ENCODE data around the gene DIDO1.
A peak's percentile ranks its signal among the peaks of the same experiment; 100 is the strongest.
"Not testable (repeated sequence)": the region's sequence is repeated elsewhere in the genome, so short reads cannot be mapped to it uniquely, and the experiment has no call there.

DIDO1 gene

DNA sequence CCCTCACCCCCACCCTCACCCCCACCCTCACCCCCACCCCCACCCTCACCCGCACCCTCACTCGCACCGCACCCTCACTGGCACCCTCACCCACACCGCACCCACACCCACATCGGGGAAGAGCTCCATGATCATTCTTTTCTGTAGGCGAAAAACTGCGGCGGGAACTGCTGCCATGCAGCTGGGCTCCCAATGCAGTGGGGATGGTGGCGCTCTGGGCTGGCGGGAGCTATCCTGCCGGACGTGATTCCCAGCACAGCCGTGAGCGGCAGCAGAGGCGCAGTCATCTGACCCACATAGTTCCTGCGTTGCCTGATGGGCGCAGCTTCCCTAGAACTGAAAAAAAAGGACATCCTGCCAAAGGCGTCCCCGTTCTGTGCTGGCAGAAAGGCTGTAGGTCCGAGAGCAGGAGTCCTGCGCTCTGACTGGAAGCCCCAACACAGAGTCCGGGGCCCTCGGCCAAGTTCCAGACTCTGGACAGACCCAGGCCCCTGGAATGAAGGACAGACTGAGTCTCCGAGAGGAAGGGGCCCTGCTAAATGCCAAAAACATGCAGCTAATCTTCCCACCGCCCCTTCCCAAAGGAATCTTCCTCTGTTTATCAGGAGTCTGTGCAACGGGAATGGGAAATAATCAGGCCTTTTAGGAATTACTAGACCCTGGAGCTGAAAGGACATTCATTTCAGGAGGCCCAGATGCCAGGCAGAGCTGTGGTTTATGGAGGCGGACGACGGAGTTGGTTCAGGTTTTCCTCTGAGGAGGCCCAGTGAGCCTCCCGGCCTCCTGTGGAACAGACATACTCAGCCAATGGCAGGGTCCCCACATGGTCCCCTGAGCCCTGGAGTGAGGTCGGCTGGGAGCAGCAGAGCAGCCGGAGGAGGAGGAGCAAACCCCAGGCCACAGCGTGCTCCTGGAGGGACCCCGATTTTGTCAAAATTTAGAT lies 50.6 kb downstream of the DIDO1 start:
- no peak for DNase-seq

DNA sequence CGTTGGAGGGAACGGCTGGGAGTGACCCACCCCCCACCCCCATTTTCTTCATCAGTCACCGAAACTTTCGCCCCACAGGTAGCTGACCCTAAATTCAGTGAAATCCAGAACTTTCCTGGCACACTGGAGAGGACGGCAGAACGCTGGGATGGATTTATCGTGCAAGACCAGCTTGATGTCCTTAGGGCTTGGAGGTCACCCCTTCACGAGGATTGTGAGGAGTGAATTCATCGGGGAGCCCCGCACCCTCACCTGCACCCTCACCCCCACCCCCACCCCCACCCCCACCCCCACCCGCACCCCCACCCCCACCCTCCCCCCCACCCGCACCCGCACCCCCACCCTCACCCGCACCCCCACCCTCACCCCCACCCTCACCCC lies 51.4 kb downstream of the DIDO1 start:
- no peak for DNase-seq

DNA sequence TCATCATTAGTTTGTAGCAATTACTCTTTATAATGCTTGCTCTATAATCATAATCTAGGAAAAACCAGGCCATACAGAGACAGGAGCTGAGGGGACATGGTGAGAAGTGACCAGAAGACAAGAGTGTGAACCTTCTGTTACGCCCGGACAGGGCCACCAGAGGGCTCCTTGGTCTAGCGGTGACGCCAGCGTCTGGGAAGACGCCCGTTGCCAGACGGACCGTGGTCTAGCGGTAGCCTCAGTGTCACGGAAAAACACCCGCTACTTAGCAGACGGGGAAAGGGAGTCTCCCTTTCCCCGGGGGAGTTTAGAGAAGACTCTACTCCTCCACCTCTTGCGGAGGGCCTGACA lies 52.6 kb downstream of the DIDO1 start:
- DNase-seq: peak; percentile 34

DNA sequence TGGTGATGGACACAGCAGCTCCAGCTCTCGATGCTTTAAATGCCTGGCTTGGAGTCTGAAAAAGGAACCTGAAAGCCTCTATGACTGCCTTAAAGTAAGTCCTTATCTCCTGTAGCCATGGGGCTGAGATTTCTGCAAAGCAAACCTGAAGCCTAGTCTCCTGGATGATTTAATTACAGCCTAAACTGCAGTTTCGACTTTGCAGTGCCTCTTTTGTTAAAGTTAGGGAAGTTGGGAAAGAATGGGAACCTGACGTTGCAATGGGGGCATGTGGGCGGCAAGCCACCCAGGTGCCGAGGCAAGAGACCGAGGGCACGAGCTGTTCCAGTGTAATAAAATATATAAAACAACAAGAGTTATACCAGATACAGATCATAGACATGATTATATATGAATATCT lies 53.0 kb downstream of the DIDO1 start:
- DNase-seq: no peak

DNA sequence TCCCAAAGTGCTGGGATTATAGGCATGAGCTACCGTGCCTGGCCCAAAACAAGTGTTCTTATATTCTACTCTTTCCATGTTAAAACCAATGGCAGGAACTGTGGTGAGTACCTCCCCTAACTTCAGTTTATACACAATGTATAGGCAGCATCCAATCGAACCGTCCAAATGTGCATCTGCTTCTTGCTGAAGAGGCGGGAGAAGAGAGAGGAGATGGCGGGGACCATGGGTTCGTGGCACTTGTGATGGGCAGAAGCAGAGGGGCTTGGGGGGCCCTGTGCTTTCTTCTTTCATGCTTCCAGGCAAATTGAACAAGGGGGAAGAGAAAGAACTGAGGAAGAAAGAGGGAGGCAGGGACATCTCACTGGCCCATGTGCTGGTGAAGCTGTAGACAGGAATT lies 53.4 kb downstream of the DIDO1 start:
- DNase-seq: no peak

DNA sequence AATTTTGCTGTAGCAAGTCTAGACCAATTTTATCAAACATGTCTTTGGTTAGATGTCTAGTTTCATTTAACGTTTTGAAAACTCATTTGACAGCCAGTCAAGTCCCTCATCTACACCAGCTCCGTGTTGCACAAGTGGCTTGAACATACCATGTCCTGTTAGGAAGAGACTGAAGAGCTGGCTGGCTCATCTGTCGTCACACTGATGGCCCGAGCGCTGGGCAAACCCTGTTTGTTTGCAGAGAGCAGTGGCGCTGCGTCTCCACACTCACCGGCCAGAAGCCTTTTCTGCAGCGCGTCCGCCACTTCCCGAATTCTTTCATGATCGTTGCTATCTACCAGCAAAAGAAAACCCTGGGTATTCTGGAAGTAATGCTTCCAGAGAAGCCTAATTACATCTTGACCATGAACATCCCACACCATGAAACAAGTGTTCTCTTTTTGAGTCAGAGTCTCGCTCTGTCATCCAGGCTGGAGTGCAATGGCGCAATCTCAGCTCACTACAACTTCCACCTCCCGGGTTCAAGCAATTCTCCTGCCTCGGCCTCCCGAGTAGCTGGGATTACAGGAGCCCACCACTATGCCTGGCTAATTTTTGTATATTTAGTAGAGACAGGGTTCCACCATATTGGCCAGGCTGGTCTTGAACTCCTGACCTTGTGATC lies 54.0 kb downstream of the DIDO1 start:
- no peak for DNase-seq

DNA sequence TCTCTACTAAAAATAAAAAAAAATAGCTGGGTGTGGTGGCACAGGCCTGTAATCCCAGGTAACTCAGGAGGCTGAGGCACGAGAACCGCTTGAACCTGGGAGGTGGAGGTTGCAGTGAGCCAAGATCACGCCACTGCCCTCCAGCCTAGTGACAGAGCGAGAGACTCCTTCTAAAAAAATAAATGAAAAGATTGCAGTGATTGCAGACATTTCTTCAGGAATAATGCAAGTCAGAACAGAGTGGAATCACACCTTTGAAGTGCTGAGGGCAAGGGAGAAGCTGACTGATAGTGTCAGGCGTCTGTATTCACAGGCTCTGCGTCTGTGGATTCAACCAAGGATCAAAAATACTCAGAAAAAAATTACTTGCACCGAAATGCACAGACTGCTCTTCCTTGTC lies 62.1 kb downstream of the DIDO1 start:
- DNase-seq: no peak

DNA sequence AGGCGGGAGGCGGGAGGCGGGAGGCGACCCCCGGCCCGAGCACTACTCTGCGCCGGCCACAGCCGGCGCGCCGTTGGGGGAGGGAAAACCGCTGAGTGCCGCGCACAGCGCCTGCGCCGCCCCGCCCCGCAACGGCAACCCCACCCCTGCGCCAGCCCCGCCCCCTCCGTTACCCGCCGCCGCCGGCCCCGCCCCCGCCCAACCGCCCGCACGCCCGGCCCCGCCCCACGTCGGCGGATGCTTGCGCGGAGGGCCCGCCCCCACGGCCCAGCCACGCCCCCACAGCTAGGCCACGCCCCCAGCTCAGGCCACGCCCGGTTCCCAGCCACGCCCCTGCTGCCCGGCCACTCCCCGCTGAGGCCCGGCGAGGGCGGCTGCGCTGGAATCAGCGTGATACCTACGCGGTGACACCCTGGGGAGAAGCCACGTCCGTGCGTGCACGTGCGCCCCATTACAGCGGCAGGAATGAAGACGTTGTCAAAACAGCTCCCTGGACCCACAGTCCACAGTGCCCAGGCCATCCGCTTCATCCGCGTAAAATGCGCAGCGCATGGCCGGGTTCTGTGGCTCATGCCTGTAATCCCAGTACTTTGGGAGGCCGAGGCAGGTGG lies 64.5 kb downstream of the DIDO1 start, which contains the start of gene TCFL5:
Gene TCFL5, minus strand, starts transcription at position 97 of the 611 bp plus-strand sequence. CDS start 152 bp downstream, outside the sequence.
- peak; percentile 92 for DNase-seq

DNA sequence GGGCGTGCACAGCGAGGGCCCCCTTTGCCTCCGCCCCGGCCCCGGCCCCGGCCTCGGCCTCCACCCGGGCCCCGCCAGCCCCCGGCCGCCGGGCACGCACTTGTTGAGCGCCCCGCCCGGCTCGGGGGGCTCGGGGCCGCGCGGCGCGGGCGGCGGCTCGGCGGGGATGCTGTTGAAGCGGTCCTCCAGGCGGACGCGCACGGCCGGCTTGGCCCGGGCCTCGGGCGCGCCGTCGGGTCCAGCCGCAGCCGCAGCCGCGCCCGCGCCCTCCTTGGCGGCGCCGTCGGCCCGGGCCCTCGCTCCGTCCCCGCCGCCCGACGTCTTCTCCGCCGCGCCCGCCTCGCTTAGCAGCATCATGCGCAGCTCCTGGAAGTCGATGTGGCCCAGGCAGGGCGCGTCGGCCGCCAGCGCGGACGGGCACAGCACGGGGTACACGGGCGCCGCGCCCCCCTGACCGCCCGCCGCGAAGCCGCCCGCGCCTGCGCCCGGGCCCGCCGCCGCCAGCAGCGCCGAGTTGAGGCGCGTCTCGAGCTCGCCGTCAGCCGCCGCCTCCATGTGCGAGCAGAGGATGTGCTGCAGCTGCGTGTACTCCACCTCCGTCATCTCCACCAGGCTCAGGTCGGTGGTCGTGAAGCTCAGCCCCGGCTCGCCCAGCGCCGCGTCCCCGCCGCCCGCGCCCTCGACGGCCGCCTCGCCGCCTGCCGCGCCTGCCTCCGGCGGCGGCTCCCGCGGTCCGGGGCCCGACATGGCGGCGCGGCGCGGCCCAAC lies 65.2 kb downstream of the DIDO1 start:
- DNase-seq: peak; percentile 36

DNA sequence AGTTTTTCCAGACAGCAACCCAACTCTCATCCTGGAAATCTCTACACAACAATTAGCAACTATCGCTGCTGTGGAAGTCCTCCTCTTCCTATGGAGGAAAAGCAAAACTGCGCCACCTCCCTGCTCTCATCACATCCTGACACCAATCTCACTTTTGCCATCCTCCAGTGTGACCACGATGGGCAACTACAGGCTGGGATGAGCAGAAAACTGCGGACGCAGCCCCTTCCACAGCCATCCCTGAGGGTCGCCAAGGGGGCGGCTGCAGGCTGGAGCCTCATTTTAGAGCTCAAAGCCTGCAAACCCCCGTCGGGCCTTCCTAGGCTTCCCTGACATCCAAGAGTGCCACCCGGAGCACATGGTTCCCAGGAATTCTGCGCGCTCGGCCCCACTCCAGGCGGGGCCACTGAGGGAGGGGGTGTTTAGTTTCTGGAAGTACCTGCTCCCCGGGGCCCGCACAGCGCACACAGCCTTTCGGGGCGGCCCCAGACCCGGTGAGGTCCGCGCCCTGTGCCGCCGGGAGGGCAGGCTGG lies 65.8 kb downstream of the DIDO1 start:
- no peak for DNase-seq

DNA sequence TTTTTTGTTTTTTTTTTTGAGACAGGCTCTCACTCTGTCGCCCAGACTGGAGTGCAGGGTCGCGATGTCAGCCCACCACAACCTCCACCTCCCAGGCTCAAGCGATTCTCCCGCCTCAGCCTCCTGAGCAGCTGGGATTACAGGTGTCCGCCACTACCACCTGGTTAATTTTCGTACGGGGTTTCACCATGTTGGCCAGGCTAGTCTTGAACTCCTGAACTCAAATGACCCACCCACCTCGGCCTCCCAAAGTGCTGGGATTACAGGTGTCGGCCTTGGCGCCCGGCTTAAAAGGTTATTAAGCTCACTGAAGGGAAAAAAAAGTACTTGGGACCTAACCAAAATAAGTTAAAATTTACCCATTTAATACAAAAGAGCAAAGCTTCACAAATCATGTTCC lies 66.6 kb downstream of the DIDO1 start:
- DNase-seq: no peak

DNA sequence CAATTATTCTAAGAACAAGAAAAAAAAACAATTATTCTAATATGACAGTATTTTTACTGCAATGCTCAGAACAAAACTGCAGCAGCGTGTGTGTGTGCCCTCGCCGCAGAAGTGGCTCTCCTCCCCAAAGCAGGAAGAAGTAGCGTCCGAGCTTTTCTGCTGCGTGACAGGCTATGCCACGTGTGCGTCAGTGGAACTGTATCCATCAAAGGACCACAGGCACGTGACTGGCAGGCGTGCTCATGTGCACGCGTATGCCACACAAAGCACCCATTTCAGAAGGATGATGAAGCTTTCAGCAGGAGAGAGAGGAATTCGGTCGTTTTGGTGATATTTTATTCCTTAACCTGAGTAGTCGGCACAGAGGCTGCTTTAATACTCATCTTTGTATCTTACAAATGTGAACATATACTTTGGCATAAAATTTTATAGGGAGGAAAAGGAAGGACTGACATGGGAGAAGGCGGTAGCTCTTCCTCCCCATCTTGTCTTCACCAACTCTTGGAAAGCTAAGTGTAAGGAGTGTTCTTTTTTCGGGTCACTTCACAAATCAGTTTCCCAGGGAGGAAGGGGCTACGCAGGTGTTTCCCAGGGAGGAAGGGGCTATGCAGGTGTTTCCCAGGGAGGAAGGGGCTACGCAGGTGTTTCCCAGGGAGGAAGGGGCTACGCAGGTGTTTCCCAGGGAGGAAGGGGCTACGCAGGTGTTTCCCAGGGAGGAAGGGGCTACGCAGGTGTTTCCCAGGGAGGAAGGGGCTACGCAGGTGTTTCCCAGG lies 68.1 kb downstream of the DIDO1 start:
- DNase-seq: no peak

DNA sequence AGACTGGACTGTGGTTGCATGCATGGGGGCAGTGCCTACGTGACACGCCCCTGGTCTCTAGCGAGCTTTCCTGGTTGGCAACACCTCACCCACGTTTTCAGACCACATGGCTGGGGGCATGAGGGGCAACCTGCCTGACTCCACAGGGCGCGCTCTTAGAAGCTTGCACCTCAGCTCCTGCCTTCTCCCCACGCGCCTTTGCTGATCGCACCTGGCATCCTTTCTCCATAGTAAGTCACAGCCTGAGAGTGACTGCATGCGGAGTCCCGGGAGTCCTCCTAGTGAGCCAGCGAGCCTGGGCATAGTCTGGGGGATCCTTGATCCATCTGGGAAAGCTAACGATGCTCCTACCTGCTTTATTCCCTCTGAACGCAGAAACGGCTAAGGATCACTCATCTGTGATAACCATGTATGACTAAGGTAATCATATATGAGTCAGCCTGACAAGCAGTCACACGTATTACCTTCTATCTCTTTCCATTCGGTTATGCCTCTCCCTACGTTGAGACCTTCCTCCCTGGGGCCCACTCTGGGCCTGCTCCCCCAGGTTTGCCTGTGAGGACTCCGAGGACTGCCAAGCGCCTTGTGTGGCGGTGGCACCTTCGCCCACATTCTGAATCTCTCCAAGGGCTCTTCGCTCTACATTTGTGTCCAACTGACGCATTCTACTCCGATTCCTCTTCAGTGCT lies 69.2 kb downstream of the DIDO1 start:
- DNase-seq: no peak

DNA sequence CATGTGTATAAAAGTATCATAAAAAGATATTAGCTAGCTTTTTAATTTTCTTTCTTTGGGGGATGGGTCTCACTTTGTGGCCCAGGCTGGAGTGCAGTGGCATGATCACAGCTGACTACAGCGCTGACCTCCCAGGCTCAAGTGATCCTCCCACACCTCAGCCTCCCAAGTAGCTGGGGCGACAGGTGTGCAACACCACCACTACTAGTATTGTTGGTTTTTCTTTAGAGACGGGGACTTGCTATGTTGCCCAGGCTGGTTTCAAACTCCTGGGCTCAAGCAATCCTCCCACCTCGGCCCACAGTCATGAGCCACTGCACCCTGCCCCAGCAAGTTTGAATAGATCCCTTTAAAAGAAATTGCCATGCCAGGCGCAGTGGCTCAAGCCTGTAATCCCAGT lies 71.2 kb downstream of the DIDO1 start:
- DNase-seq: no peak

DNA sequence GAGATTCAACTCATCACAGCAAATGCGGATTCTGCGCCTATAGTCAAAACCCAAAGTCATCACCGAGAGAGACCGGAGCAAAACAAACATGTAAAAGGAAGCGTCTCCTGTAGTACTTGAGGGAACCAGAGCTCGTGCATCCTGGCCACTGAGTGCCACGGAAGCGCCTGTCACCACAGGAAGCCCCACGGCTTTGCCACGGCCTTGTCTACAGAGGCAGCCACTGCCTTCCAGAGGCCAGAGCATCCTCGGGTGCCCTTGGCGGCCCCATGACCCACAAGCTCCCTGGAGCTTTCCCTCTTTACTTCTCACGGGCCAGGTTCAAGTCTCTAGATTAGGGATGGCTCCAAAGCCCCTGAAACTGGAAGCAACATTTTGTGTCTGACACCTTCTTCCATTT lies 72.2 kb downstream of the DIDO1 start:
- no peak for DNase-seq

DNA sequence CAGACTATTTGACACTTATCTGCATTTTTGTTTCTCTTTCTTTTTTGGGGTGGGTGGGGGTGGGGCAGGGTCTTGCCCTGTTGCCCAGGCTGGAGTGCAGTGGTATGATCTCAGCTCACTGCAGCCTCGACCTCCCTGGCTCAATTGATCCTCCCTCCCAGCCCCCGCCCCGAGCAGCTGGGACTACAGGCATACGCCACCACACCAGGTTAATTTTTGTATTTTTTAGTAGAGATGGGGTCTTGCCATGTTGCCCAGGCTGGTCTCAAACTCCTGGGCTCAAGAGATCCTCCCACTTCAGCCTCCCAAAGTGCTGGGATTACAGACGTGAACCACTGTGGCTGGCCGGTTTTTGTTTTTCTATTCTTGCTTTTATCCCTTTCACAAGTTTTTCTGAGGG lies 73.0 kb downstream of the DIDO1 start:
- DNase-seq: not testable (repeated sequence)

DNA sequence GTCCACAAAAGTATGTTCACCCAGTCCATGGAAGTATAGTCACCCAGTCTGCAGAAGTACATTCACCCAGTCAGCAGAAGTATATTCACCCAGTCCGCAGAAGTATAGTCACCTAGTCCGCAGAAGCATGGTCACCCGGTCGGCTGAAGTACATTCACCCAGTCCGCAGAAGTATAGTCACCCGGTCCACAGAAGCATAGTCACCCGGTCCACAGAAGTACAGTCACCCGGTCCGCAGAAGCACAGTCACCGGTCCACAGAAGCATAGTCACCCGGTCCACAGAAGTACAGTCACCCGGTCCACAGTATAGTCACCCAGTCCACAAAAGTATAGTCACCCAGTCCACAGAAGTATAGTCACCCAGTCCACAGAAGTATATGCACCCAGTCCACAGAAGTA lies 73.5 kb downstream of the DIDO1 start:
- DNase-seq: no peak

DNA sequence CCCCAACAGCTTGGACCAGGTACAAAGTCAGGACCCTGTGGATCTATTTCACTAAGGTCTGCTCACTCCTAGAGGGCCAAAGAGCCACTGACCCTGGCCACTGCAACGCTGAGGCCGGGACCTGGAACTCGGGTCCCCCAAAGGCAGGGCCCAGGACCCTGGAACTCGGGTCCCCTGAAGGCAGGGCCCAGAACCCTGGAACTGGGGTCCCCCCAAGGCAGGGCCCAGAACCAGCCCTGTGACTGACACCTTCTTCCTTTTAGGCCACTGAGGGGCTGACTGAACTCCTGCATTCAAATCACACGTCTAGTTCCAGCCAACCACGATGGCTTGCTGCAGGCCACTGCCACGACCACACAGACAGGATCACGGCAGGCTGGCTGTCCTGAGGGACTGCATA lies 74.1 kb downstream of the DIDO1 start:
- no peak for DNase-seq

DNA sequence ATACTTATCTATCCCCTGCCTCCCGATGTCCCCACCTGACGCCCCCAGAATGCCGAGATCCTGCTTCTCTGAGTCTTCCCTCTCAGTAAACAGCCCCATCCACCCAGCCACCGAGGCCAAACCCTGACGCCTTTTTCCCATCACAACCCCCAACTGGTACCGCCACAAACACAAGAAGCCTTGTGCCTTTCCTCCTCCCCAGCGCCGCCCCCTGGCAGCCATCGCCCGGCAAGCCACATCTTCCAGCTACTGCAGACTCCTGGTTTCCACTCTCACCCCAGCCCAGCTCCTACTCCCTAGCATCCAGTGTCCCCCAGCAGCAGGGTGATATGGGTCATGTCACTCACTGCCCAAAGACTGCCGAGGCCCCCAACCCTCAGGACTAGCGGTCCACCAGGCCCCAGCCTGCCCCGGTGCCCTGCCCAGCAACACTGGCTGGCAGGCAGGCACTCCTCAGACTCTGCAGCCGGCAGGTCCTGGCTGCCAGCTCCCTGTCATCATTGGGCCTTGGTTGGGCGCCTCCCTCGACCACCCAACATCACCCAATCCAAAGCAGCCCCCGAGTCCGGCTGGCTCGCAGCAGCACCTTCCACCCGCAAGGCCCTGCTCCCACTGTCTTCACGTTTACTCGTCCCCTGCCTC lies 75.9 kb downstream of the DIDO1 start:
- no peak for DNase-seq

DNA sequence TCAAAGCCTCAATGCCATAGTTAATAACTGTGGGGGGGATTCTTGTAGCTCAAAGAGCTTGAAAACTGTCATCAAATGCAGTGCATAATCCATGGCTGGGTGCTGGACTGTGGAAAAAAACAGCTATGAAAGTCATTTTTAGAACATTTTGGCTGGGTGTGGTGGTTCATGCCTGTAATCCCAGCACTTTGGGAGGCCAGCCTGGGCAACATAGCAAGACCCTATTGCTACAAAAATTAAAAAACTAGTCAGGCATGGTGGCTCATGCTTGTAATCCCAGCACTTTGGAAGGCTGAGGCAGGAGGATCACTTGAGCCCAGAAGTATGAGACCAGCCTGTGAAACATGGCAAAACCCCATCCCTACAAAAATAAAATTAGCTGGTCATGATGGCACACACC lies 76.9 kb downstream of the DIDO1 start:
- DNase-seq: no peak

DNA sequence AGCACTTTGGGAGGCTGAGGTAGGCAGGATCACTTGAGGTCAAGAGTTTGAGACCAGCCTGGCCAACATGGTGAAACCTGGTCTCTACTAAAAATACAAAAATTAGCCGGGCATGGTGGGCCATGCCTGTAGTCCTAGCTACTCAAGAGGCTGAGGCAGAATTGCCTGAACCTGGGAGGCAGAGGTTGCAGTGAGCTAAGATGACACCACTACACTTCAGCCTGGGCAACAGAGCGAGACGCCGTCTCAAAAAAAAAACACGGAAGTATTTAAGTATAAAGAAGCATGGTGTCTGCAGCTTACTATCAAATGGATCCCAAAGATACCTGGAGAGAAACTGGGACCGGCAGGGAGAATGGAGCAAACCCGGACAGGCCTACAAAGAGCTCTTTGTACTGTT lies 77.4 kb downstream of the DIDO1 start:
- DNase-seq: not testable (repeated sequence)

Data from activated CD4-positive, alpha-beta T cell treated with anti-CD3 and anti-CD28 coated beads, Interleukin-2, amount 50 U/mL, for 1 hour (primary cell).